Raji (cell line): ENCODE results near the gene RBFOX2.

Experiments used
- POLR2A ChIP-seq: IDR thresholded peaks from 2 replicates; pipeline ENCODE4 v1.6.1; 2011; ENCODE audit warnings: low read depth, low read length, control low read depth; ENCODE audit not compliant: insufficient read depth

RBFOX2 gene

DNA sequence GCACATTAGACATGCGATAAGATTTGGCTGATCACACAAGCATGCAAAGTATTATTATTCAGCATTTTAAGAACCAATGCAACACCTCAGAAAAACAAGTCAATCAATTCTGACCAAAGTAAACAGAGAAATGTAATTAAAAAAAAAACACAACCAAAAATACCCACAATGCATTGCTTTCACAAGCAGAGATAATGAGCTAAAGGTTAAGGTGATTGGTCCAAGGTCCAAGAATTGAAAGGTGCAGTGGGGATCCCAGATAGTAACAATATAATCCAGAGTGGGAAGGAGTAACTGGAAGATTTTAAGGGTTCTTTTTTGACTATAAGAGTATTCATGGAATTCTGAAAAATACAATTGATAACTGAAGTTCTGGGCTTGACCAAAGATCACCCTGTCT is 271.9 kb downstream of the RBFOX2 start:
- TF ChIP-seq POLR2A: no peak

DNA sequence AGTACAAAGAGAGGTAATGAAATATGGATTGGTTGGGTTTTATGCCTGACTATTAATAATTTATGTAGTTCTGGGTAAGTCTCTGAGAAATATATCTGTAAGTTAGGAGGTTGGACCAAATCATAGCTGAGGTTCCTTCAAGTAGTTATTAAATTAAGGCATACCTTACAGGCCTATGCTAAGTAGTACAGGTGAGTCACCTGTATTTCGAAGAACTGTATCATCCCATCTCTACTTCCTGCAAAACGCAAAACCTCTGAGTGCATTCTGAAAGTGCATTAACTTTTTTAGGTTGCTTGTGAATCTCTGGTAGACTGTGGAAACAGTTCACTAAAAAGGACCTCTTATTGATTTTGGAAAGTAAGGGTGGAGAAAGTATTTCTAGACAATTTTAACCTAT is 273.9 kb downstream of the RBFOX2 start:
- no peak for TF ChIP-seq POLR2A

DNA sequence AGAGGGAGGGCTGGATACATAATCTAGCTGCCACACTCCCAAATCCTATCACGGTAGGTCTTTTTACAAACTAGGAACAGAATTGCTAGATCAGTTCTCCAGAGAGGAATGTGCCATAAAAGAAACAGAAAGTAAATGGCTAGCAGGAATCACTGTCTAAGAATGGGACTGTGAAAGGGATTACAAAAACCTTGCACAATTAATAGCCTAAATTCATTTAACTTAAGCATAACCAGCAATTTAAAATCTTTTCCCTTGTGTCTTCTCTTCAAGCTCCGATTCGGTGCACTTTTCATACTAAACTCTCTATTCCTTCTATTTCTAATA is 275.8 kb downstream of the RBFOX2 start:
- TF ChIP-seq POLR2A: no peak

DNA sequence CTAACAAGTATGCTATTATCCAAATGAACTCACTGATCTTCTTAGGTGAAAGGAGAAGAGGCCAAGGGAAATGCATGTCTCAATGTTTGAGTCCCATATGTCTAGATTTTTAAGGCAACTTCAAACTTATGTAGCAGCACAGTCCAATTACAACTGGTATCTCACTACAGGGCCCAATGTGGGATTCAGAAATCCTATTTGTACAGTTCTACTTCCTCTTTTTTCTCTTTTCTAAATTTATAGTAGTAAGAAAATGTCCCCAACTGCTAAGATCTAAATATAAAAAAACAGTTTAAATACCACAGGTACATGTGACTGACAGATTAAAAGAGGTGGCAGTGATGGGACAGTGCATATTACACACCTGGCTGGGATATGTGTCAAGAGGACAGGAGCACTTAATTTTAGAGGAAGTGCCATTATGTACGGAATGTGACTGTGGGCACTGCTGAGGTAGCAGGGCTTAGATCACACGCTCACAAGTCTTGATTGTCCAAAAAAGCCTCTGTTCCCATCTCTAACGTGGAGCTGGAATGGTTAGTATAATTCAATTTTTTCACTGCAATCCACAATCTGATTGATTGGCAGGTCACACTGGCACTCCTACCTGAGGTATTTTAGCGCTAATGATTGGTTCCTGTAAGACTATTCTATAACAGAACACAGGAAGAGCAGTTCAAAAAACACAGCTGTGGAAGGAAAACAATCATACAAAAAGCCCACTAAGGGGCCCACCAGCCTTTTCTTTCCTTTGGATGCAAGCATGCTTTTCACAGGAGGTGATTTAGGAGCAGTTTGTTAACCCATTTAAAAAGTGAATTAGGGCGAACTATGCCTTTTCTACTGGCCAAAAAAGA is 276.4 kb downstream of the RBFOX2 start:
- TF ChIP-seq POLR2A: no peak; the same call in 1 of the 2 replicates

DNA sequence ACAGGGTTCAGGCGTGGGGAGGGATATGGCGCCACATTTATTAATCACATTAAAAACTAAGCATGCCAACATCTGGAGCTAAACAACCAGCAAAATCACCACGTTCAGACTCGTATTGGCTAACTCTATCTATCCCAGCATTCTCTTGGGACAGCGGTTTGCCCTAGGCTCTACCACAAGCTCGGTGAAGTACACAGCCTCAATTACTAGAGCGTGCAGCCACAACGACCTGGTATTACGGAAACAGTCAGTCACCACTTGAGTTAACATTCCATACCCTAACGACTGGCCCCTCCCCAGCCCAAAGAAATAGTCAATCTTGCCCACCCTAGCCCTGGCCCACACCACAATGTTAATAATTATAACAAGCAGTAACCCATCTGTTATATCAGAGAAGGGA is 278.8 kb downstream of the RBFOX2 start:
- TF ChIP-seq POLR2A: 0 out of 2 replicates have a peak, but pooled peaks have one; percentile 29

DNA sequence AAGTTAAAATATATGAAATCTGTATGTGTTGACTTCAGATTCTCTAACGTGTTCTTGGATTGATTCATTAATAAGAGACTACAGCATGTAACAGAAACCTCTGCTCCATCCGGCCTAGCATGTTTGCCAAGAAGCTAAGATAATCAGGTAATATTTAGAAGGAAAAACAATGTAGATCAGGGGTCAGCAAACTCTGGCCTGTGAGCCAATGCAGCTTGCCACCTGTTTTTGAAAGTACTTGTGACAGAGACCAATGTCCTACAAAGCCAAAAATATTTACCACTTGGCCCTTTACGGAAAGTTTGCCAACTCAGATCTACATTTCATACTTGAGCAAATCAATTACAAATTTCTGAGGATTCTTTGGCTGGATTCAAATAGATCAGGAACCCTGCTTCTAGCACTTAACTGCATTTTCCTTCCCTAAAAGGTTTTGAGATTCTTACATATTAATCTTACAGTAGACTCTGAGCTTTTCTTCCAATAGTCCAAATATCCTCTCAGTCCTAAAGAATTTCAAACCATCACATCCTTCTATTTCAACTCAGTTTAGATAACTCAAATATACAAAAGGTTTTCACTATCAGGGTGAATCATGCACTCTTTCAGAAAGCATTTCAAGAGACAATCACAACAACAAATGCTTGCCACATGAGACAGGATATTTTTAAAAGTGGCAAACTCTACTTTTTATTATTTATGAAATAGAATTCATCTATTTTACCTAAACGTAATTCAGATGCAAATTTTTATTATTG is 281.5 kb downstream of the RBFOX2 start:
- TF ChIP-seq POLR2A: no peak

DNA sequence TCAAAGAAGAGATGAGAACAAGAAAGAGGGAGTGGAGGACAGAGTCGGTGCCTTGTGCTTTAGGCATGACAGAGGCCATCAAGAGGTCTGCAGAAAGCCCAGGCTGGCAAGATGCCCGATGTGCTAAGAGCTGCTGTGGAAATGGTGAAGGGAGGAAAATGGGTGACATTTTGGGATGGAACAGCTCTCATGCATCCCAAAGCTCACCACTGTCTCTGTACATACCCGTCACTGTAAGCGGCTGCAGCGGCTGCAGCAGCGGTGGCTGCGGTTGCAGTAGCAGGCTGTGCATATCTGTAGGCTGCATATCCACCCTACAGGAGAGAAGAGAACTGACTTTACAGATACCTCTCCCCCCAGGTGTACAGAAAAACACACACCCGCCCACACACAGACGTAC is 282.4 kb downstream of the RBFOX2 start:
- TF ChIP-seq POLR2A: no peak

DNA sequence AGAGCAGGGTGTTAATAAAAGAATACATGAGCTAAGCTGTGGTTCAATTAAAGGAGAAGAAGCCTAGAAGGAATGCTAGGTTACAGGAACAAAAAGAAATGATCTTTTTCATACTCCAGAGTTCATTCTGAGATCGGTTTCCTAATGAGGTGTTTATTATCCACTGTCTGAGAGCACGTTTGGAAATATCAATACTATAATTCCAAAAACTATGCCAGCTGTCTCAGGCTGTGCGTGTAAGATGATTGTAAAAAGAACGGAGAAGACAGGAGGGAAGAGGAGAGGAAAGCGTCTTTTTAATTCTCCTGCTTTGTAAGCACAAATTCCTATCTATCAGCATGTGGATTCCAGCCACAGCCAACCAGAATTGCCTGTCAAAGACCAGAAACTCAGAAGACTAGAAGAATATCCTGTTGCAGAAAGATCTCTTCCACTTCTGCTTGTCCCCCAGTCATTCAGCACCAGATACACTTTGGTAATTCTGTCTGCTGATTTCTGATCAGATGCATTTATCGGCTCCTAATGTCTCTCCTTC is 285.2 kb downstream of the RBFOX2 start:
- TF ChIP-seq POLR2A: no peak

DNA sequence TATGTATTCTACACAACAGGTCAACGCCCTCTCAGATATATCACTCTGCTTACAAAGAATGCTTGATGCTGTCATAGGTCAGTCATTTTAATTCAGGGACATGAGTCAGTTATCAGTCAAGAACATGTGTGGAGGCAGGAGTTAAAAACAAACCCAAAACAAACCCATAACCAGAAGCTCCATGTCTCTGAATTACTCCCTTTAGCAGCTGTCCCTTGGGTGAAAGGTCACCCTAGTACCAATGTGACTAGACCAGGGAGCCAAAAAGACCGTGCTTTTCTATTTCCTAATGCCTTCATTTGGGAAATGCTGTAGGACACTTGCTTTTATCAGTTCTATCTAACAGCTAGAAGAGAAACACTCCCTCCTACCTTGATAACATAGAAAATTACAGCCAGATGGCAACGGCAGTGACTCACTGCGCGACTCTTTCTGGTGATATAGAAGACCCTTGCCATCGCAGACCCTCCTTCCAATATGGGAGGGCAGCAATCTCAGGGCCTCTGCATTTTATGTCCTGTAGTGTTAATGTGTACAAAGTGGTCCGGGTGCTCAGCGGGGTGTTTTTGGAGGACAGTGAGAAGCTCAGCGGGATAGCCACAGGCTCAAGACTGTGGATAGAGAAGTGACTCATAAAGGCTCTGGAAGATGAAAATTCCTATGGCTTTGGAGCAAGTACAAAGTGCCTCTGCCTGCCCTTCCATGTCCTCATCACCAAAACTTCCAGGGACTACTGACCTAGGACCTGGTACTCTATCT is 286.1 kb downstream of the RBFOX2 start:
- TF ChIP-seq POLR2A: no peak

DNA sequence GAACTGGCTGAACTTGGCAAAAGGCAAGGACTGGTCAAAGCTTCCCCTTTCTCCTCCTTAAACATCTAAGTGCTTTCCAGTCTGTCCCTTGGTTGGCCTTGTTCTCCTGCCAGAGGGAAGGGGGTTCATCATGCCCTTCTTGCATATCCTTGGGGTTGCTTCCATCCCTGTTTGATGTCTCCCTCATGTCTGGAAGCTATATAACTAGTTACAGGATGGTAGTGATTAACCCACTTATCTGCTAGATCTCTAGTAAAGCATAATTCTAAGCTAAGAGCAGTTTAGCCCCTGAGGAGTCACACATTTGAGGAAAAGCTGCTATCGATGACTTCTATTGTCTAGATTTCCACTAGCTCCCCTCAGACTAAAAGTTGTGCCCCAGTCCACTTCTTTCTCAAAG is 288.0 kb downstream of the RBFOX2 start:
- TF ChIP-seq POLR2A: no peak

DNA sequence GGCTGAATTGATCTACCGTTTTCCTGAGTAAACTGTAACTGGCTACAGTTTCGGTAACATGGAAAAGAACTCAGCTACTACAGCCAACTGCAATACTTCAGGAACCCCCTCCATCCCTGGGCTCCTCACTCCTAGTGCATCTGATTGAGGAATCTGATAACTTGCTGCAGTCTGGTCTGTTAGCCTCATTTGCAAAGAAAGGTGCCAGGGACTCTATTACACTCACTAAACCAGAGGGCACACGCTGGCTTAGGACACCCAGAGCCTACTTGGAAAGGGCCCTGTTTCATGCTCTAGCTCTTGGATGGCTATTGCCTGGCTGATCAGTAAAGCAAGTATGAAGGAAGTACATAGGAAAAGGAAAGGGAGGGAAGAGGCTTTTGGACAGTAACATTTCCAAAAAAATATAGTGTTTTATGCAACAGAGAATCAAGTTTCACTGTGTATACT is 288.7 kb downstream of the RBFOX2 start:
- no peak for TF ChIP-seq POLR2A

DNA sequence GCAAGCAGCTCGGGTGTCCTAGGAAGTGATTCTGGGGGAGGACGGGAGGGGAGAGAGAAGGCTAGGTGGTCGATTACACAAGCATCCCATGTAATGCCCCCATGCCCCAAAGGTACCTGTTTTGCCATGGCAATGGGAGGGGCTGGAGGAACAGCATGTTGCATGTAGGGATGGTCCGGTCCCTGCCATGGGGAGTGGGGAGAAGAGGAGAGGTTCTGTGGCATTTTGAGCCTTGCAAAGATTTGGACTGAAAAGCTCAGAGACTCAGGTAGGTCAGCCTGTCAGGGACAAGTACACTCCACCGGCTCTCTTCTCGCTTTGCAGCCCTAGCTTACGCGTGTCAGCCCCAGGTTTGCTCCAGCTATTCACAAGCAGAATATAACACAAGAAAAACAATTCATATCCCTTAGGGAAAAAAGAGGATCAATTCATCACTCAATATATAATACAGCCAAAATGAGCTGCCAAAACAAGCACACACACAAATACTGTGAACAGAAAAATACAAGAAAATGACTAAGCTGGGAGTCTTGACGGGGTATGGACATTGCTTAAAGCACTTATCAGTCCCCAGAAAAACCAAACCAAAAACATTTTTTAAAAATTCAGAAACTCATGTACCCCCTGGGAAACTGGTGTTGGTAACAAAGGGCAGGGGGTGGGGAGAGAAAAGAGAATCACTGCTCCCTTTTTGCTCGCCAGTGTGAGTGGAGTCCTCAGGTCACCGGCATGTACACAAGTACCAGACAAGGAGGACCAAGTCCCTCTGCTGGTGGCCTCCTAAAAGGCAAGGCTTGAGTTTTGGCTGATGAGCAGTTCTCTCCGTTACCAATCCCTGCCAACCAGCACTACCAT is 289.3 kb downstream of the RBFOX2 start:
- no peak for TF ChIP-seq POLR2A

DNA sequence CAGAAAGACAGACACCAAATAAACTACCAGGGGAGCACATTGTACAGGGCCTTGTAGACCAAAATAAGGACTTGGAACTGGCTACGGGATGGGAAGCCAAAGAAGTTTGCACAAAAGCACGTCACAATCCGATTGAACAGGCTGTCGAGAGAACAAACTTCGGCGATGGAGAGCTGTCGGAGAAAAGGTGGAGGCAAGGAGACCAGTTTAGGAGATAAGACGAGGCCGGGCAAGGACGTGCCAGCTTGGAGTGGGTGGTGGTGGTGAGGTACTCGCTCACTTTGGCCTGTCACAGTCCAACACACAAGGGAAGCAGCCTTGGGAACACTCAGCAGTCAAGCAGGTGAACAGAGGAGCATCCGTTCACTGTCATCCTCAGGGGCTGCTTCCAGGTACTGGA is 291.9 kb downstream of the RBFOX2 start:
- TF ChIP-seq POLR2A: no peak

DNA sequence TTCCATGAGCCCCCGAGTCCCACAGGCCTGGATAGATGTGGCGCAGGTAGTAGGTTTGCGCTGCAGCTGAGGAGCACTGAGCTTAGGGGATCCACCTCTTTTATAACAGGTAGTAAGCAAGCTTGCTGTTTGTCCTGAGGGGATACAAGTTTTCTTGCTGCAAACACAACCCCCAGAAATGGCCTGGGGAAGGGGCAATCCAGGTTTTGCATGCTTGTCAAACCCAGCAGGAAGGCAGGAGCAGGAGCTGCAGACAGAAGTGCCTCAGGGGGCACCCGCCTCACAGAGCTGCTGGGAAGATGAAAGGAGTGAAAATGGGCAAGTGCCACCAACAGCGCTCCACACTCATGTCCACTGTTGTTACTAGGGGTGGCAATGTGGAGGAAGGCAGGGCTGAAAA is 292.5 kb downstream of the RBFOX2 start:
- no peak for TF ChIP-seq POLR2A

DNA sequence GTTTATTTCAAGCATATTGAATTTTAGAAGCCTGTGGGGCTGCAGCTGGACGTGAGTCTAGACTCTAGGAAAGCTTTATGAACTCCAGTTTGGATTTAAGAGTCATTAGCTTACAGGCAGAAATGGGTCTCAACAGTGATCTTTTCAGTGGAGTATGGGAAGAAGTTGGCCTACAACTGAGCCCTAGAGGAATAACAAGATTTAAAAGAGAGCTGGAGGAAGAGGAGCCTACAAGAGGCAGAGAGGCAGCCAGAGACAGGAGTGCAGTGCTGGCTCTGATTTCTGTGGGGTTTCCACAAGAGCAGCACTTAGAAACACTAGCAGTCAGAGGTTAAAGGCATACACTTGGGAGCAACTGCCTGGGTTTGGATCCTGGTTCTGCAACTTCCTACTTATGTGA is 293.1 kb downstream of the RBFOX2 start:
- no peak for TF ChIP-seq POLR2A

DNA sequence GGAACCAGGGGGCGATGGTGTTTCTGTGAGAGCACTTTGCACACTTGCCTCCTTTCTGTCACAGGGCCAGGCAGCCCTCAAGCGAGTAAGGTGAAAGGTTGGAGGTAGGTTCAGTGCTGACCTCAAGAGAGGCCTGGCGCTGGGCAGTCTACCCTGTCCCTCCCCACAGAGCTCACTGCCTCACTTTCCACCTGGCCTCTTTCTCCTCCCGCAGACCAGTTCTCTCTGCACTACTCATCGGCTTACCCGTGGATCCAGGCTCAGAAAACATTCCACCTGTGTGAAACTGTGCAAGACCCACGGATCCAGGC is 294.2 kb downstream of the RBFOX2 start:
- TF ChIP-seq POLR2A: no peak
